ENCODE measurements around the gene GSTO1.

GSTO1 gene

DNA sequence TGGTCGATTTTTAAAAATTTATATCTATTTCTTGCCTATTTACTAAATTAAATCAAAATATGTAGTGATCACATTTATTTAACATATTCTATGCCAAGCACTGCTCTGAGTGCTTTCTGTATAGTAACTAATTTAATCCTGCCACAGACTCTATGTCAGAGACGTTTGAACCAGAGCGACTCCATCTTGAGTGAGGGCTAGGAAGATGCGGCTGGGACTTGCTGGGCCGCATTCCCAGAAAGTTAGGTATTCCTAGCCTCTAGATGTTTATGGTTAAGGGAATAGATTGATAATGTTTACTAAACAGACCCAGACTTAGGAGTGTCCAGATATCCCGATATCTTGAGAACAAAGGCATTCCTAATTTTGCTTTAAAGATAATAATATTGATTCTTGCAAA, 3.2 kb upstream of the GSTO1 start:
- DNase-seq (ENCODE audit: low spot score) = no peak

DNA sequence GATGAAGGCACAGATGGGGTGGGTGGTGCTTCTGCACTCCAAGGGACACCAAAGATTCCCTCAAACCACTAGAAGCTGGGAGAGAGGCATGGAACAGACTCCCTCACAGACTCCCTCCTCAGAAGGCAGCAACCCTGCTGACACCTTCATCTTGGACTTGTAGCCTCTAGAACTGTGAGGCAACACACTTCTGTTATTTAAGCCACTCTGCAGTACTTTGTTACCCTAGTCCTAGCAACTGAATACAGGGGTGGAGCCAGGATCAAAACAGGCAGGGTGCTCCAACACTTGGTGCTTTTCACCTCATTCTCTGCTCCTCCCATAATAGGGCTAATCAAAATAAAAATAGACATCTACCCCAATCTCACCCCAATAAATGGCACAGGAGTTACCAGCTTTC, 2.3 kb upstream of the GSTO1 start:
- DNase-seq (ENCODE audit: low spot score) = no peak

DNA sequence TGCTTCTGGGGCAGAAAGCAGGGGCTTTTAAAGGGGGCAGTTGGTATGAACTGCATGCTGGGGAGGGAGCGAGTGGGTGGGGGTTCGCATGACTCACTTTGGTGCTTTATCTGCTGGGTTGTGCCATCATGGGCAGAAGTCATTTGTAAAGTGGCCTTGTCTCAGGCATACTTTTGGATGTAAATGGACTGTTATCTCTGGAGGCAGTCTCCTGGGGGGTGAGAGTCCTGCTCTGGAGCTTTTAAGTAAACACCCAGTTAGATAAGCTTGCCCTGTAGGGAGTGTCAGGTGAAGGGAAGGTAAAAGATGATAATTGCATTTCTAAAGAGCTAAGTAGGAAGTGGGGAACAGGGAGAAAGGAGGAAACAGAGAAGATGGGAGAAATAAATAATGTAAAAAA, 1.6 kb upstream of the GSTO1 start:
- no peak for DNase-seq (ENCODE audit: low spot score)

DNA sequence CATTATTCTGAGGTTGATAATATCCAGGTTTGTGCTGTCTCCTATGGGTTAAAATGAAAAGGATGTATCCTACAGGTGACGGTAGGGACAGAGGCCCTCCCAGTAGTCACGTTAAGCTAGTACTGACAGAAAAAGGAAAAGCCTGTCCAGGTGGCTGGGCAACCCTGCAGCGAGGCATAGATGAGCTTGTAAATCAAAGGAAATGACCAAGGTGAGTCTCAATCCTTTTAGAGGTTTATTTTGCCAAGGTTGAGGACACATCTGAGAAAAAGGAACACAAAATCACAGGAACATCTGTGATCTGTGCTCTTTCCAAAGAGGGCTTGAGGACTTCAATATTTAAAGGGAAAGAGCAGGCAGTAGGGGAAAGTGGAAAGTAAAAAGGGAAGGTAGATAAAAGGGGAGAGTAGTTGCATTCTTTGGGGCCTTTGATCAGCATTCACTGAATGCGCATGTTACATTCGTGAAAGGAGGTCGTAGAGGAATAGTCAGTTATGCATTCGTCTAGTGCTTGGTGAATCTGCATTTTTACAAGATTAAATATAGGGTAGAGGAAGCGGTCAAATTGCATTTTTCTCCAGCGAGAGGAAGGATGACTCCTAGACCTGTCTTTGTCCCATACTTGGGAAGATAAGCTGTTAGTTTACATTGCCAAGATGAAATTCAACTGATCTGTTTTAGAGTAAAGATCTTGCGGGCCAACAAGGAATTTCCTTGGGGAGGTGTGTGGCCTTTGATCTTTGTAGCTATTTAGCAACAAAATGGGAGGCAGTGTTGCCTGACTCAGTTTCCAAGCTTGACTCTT, 884 bp upstream of the GSTO1 start:
- DNase-seq (ENCODE audit: low spot score) = no peak

DNA sequence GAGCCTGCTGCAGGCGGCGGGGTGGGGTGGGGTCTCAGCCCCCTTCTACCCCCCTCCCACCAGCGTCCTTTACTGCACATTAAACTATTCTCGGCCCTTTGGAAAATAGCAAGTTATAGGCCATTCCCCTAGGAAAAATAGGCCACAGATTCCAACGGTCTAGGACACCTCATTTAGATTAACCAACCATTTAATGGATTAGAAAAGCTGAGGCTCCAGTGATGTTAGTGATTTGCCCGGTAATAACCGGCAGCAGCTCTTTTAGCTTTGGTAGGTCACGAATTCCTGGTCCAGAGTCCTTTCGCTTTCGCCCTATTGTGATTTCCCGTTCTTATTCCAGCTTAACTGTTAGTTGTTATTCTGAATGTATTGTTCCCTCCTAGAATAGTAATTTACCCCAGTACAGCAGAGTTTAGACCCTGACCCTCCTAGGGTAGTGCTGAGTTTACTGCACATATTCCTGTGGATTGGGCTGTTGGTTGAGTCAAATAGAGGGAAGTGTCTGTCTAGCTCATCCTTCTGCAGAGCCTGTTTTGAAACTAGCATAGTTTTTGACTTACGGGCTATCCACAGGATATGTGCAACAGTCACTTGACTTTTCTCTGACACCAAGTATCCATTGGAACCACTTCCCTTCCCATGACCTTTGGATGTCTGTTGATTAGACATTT, 754 bp downstream of the GSTO1 start:
- peak; percentile 56 for DNase-seq (ENCODE audit: low spot score)

DNA sequence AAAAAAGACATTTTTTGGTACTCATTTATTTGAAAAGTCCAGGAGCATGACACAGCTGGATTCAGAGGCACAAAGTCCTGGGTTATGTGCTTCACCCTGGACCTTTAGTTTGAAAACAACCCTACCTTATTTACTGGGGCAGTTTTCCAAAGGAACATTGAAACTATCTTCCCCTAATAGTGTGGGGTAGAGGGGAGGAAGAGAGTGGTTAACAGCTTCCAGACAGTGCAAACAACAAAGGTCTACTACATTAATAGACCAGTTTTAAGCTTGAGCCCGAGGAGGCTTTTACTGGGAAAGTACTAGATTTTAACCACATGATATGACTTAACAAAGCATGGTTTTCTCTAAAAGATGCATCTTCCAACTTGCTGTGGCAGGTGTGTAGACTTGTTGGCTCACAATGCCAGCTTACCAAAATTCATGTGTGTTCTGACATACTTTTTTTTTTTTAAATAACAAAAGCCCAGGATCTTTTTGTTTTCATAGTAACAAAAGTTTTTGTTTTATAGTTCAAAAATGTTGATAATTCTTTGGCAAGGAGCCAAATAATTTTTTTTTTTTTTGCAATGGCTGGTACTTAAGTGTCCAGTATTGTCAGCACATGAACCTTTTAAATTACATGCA, 1.8 kb downstream of the GSTO1 start:
- no peak for DNase-seq (ENCODE audit: low spot score)

DNA sequence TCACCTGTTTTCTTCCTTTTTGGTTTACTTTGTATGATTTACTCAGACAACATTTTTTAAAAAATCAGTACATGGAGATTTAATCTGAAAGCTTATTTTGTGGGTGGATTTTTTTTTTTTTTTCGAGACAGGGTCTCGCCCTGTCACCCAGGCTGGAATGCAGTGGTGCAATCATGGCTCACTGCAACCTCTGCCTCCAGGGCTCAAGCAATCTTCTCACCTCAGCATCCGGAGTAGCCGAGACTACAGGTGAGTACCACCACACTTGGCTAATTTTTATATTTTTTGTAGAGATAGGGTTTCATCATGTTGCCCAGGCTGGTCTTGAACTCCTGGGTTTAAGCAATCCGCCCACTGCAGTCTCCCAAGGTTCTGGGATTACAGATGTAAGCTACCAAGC, 2.5 kb downstream of the GSTO1 start:
- no peak for DNase-seq (ENCODE audit: low spot score)

DNA sequence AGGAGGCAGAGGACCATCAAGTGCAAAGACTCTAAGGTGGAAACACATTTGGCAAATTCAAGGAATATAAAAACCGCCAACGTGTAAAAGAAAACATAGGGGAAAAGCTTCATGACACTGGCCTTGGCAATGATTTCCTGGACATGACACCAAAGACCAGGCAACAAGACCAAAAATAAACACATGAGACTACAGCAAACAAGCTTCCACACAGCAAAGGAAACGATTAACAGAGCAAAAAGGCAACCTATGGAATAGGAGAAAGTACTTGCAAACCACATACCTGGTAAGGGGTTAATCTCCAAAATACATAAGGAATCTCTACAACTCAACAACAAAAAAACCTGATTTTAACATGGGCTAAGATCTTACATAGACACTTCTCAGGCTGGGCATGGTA, 3.5 kb downstream of the GSTO1 start:
- no peak for DNase-seq (ENCODE audit: low spot score)

DNA sequence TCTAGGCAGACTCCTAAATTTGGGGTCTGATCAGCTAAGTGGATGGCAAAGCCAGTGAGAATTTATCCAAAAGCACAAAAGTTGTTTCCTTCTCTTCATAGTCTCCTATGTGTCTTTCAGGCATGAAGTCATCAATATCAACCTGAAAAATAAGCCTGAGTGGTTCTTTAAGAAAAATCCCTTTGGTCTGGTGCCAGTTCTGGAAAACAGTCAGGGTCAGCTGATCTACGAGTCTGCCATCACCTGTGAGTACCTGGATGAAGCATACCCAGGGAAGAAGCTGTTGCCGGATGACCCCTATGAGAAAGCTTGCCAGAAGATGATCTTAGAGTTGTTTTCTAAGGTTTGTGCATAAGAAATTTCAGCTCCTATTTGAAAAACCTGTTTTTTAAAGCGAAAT, 4.8 kb downstream of the GSTO1 start:
- no peak for DNase-seq (ENCODE audit: low spot score)

DNA sequence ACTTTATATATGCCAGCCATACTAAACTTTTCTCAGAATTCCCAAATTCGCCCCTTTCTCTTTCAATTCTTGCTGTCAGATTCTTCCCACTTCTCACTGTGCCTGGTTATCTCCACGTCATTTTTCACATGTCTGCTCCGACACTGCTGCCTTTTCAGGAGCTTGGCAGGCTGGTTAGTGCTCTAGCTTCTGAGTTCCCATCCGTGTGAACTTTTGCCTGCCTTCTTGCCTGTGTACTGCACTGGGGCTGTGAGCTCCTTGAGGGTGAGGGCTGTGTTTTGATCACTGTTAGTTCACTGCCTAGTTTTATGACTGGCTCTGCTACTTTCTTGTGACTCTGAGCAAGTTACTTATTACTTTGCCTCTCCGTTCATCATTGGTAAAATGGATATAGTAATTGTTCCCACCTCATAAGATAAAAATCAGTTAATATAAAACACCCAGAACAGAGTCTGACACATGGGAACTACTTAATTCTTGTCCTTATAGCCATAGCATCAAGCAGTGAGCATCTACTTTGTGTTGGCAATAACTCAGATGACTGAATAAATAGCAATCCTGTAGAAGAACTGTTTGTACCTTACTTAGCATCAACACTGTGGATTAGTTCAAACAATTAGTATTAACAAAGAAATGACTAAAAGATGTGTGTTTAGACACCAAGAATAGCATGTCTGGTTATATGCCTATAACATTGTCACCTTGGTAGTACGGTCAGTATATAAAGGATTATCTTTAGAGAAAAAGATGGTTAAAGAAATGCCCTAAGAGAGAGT, 5.5 kb downstream of the GSTO1 start:
- no peak for DNase-seq (ENCODE audit: low spot score)

DNA sequence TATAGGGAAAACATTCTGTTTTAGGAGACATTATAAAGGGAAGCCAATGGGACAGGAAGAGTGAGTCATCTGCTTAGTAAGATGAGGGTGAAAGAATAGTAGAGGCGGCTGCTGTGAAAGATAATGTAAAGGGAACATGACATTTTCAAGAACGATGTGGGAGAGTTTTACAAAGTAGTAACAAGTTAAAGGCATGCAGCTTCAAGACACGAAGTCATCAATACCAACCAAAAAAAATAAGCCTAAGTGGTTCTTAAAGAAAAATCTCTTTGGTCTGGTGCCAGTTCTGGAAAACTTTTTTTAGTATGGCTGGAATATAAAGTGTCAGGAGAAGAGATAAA, 6.1 kb downstream of the GSTO1 start:
- DNase-seq (ENCODE audit: low spot score) = no peak

DNA sequence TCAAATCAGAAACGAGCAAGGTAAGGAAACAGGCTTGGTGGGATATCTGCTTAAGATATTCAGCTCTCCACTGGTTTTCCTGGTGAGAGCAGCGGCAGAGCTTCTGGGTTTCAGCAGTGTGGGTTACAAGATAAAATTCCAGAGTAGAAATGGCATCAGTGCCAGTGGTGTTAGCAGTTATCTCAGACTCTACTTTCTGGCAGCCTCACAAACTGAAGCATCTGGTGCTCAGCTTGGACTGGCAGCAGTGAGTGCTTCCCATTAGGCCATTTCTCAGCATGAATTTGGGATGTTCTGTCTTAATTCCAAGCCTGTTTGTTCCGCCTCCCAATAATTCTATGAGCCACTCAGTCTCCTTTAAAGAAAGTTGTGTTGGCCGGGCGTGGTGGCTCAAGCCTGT, 7.4 kb downstream of the GSTO1 start:
- DNase-seq (ENCODE audit: low spot score) = peak; percentile 39

DNA sequence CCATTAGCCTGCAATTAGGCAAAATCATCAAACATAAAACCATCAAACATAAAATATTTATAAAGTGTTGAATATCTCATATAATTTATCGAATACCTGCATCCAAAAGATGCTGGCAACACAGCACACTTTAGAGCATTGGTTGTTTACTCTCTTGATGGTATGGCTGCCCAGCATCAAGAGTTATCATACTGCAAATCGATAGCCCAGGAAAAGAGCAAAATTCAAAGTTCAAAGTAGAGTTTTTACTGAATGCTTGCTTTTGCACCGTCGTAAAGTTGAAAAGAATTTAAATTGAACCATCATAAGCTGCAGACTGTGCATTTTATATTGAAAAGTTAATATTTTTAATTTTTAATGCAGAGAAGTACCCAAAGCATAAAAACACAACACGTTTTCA, 10.1 kb downstream of the GSTO1 start:
- DNase-seq (ENCODE audit: low spot score) = no peak

DNA sequence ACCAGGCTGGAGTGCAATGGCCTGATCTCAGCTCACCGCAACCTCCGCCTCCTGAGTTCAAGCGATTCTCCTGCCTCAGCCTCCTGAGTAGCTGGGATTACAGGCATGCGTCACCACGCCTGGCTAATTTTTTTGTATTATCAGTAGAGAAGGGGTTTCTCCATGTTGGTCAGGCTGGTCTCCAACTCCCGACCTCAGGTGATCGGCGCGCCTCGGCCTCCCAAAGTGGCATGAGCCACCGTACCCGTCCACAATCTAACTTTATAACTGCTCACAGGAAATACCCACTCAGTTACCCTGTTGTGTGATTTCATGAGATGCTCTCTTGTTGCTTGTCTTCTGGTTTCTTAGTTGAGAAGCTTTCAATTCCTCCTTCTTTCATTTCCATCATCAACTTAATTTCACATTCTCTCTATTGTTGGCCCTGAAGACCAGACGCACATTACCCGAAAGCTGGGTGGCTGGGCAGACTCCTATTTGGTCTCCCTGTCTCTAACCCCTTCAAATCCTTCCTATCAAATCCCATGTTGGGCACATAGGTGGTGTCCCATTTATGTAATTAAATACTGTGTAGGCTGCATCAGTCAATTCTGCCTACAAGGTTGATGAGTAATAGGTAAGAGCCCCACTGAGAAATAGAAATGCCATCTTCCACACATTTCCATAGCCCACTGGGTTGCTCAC, 13.2 kb downstream of the GSTO1 start:
- no peak for DNase-seq (ENCODE audit: low spot score)

DNA sequence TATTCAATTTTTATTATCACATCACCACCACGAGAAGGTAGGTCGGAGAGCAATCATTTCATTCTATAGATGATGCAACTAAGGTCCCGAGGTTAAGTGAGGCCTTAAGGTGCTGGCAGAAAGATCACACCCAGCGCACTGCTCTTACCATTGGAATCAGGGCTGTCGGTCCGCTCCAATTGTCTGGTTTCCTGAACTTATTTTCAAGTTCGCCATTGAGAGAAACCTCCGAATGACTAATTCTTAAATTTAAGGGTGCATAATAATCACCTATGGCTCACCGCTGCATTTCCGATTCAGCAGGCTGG, 13.7 kb downstream of the GSTO1 start:
- no peak for DNase-seq (ENCODE audit: low spot score)

DNA sequence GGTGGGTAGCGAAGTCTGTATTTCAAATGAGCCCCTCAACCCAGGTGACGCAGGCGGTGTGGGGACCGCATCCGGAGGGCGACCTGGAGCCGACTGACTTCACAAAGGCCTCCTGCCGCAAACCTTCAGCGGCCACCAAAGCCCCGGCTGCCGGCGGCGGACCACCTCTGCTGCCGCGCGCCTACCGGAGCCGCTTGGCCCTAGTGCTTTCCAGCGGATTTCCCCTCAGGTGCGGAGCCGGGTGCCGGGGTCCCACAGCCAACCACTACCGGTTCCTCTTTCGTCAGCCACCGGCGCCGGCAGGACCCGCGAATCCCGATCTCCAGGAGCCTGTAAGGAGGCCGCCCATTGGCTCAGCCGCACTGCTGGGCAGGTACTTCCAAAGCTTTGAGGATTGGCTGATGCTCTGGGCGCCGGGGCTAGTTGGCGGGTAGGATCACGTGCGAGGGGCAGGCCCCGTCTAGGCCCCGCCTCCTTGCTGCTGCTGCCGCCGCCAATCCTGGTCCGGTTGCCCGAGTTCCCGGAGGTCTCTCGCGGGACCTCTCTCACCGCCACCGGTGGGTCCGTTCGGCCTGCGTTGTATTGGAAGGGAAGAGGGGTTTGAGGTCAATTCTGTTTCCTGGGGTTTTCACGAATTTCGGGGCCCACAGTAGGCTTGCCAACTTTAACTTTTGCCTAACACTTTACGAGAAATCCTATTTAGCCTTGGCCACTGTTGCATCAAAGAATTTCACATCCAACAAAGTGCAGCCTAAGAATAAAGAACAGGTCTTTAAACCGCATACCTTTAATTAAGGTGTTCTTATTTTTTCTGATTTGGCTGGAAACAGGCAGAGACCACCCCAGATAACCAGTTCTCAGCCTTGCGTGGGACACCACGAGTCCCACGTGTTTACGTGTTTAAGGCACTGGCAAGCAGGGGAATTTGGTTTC, 14.3 kb downstream of the GSTO1 start, which contains the start of gene GSTO2:
Gene GSTO2, plus strand, starts transcription at position 472 of the 933 bp plus-strand sequence. CDS start 5,732 bp downstream, outside the sequence.
- DNase-seq (ENCODE audit: low spot score) = peak; percentile 99

DNA sequence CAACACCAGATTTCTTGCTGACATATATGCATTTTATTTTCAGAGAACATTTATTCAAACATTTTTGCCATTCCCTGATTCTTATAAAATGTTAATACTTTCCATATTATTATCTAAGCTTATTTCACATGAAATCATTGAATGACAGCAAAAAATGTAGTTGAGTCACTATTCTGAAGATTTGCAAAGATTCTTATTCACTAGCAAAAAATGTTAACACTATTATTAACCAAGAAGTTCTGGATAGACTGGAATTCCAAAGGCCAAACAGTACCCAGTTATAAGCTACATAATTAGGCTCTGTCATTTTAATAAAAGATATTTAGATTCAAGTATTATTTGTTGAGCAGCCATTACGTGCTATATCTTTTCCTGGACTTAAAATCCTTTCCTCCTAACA, 18.6 kb downstream of the GSTO1 start:
- DNase-seq (ENCODE audit: low spot score) = no peak

DNA sequence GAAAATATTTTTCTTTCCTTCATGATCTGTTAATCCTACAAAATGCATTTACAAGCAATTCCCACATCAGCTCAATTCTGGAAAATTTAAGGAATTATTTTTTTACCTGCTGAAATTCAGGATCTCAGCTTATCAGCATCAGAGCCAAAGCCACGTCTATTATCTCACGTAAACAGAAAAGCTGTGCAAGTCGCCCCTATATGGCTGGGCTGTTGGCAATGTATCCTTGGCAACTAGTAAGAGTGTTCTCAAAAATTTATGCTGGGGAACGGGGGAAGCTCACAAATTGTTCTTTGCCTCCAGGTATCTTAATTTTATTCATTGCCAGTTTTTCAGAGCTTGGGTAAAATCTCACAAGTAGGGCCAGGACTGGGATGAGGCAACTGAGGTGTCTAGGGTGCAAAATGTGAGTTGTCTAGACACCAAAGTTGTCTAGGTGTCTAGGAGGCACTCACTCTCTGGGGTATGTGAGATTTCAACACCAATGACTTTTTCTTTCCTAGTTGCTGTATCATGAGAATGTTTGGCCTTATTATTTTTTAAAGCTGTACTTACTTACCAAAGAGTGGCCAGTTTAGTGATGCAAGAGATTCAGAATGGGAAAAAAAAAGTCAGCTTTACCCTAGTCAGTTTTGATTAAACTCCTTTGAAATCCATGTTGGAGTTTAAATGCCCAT, 19.3 kb downstream of the GSTO1 start:
- DNase-seq (ENCODE audit: low spot score) = no peak

DNA sequence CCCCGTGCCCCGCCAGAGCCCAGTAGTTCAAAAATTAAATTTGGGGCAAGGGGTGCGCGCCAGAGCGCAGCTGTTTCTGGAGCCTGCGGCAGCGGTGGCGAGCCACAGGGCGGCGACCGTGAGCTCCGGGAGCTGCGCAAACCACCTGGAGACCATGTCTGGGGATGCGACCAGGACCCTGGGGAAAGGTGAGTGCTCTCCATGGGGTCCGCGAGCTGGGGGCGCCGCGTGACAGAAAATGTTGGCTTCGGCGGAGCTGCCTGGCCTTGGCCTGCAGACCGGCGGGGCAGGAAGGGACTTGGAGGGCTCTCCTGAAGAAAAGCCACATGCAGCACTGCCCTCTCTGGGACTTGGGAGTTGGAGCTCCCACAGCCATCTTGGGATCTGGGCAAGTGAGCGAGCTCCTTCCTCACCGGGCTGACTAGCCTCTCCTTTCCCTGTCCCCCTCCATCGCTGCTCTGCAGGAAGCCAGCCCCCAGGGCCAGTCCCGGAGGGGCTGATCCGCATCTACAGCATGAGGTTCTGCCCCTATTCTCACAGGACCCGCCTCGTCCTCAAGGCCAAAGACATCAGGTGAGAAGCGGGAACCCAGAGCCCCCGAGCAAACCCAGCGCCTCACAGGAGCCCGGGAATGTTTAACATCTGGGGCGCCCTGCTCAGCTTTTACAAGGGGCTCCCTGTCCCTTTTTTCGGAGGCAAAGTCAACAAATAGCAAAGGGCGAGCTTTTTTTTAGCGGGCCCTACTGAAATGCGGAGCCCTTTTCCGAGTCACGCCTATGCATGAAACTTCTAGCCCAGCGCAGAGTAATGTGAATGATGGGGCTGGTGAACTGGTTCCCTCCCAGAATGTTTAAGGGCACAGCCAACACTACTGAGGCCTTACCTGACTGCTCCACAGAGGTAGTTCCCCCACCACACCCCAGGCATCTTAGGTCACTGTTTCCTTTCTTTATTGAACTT, 20.4 kb downstream of the GSTO1 start:
- DNase-seq (ENCODE audit: low spot score) = peak; percentile 67

All from Ammon's horn (tissue), 1 donor.